GM19397 (cell line): ENCODE results near the gene SLC34A2.
"Not testable (repeated sequence)": the region's sequence is repeated elsewhere in the genome, so short reads cannot be mapped to it uniquely, and the experiment has no call there.

Experiments used
- ATAC-seq: cut with Tn5 transposase; IDR thresholded peaks from one replicate; pipeline ENCODE4 v1.9.1; 2021; ENCODE audit warnings: mild to moderate bottlenecking, moderate library complexity; ENCODE audit not compliant: unreplicated experiment

The SLC34A2 gene, protein sequence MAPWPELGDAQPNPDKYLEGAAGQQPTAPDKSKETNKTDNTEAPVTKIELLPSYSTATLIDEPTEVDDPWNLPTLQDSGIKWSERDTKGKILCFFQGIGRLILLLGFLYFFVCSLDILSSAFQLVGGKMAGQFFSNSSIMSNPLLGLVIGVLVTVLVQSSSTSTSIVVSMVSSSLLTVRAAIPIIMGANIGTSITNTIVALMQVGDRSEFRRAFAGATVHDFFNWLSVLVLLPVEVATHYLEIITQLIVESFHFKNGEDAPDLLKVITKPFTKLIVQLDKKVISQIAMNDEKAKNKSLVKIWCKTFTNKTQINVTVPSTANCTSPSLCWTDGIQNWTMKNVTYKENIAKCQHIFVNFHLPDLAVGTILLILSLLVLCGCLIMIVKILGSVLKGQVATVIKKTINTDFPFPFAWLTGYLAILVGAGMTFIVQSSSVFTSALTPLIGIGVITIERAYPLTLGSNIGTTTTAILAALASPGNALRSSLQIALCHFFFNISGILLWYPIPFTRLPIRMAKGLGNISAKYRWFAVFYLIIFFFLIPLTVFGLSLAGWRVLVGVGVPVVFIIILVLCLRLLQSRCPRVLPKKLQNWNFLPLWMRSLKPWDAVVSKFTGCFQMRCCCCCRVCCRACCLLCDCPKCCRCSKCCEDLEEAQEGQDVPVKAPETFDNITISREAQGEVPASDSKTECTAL

DNA sequence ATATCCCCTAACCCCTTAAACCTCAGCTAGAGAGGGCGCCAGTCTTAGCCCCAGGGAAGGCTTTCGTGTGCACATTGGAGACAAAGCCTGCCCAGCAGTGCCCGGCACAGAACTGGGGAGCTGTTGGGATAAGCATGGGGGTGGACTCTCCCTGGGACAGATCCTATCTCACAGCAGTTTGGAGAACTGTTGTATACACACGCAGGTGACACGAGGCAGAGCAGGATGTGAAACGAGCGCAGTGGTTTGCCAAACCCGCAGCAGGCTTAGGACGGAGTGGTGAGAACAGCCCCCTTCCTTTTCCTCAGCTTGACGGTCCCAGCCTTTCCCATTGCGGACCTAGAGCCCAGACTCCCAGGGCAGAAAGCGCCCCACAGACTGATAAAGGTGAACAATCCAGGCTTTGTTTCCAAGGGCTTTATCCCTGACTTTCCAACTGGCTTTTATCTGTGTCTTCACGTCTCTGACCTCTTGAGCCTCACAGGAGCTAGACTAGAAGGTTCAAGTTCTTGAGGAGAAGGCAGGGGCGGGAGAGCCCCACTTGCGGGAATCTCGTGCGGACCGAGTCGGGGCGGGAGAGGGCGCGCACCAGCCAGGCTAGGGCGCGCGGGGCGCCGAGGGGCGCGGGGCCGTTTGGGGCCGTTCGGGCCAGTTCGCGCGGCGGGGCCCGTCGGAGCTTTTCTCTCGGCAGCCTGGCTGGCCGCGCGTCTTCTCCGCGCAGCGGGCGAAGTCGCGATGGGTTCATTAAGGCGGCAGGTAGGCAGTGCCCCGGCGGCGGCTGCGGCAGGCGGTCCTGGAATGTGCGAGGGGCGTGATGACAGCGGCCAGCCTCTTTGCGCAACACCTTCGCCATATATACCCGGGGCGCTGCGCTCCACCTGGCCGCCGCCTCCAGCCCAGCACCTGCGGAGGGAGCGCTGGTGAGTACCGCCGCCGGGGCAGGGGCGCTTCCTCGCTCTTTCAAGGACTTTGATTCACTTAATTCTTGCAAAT, at the start of gene SLC34A2:
Gene SLC34A2 (plus strand): TSS at position 881 of the 993 bp plus-strand sequence. CDS start 6,650 bp downstream, outside the sequence.
- no peak for ATAC-seq

DNA sequence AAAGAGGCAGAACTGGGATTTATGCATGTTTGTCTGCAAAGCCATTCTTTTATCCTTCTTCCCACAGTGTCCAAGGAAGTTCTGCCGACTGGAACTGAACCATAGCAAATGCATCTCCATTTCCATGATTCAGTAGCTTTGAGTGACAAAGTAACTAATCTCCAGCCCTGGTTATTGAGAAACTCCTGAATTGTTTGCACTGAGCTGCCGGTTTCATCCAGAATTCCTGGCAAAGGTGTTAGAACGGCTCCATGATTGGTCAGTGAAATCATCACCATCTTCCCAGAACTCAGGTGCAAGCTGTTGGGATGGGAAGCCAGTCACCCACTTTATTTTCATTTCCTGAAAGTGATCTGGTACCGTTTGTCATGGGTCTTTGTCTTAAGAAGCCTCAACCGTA, 47.0 kb upstream of the SLC34A2 start:
- no peak for ATAC-seq

DNA sequence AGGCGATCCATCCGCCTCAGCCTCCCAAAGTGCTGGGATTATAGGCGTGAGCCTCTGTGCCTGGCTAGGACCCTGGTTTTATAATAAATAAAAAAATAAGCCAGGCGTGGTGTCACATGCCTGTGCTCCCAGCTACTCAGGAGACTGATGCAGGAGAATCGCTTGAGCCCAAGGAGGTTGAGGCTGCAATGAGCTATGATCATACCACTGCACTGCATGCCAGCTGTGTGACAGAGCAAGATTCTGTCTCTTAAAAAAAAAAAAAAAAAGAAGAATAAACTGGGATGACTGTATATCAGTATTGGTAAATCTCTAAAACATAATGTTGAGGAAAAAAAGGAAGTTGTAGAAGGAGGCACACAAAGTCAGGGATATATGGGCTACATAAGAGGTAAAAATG, 45.7 kb upstream of the SLC34A2 start:
- no peak for ATAC-seq

DNA sequence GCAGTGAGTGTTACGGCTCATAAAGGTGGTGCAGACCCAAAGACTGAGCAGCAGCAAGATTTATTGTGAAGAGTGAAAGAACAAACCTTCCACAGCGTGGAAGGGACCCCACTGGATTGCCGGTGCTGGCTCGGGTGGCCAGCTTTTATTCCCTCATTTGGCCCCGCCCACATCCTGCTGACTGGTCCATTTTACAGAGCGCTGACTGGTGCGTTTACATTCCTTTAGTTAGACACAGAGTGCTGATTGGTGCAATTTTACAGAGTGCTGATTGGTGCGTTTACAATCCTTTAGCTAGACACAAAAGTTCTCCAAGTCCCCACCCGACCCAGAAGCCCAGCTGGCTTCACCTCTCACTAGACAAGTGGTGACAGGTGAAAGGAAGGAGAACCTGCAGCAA, 42.0 kb upstream of the SLC34A2 start:
- not testable (repeated sequence) for ATAC-seq

DNA sequence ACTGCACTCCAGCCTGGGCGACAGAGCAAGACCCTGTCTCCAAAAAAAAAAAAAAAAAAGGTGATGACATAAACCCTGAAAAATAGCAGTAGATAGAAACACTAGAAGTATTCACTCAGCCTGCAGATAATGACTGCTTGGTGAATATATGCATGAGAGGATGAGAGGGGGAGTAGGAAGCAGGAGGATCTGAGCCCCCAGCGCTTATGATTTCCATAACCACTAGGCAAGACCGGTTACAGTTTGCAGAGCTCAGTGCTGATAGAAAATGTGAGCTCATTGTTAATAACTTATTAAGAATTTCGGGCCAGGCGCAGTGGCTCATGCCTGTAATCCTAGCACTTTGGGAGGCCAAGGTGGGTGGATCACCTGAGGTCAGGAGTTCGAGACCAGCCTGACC, 40.8 kb upstream of the SLC34A2 start:
- ATAC-seq = no peak

DNA sequence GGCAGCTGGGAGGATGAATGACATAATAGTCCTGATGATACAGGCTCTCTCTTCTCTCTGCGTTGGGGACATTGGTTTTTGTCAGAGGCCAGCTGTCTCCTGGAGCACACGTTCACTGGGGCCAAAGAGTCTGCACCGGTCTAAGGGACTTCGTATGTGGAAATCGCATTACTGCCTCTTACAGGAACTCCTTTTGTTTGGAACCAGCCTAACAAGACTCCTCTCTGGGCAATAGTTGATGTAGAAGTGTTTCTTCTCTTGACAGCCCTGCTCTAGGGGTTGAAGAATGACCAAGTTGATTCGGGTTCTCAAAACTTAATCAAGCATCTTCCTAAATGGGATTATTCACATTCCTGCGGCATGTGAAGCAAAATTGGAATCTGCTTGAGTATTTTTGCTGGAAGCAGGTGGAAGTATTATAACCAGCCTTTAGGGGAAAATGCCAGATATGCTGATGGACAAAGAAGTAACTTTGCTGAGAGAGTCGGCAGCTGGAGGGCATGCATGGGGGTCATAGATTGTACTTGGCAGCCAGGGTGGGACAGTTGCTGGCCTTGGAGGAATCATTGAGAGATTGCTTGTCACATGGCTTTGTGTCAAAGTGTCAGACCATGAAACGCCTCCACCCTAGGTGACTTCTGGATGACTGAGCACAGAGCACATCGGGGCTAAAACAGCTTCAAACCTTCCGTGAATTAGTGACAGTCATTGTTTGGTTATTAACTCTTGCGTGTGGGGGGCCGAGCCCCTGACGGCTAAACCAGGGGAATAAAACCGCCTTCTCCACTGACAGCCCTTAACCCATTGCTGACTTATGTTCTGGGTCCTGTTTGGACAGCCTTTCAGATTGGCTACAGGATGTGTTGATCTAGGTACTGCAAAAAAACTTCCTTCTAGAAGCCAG, 34.4 kb upstream of the SLC34A2 start:
- ATAC-seq = no peak

DNA sequence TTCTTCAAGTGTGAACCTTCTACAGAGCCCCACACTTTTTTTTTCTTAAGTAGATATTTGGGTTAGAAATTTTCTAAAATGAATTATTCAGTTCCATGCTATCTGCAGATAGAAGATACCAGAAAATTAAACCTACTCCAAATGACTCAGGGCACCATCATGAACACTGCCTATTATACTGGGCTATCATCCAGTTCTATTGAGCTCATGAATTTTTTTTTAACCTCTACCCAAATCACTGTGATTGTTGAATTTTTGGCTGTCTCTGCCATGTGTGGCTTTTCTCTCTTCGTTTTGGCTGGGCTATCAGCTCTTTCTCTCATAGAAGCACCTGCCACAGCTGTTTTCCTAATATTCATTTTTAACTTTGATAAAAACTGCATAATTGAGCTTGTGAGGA, 31.0 kb upstream of the SLC34A2 start:
- no peak for ATAC-seq

DNA sequence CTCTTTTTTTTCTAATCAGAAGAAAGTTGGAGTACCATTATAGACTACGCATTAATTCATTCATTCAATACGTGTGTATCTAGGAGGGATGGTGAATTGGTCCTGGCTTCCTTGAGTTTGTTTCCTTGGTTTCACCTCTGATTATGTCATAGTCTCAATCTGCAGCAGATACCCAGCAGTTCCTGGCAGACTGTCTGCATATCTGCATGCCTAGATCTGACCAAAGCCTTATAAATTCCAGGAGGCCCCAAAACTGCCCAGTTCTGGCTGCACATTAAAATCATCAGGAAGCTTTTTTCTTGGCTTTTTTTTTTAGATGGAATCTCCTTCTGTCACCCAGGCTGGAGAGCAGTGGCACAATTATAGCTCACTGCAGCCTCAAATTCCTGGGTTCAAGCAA, 27.2 kb upstream of the SLC34A2 start:
- no peak for ATAC-seq

DNA sequence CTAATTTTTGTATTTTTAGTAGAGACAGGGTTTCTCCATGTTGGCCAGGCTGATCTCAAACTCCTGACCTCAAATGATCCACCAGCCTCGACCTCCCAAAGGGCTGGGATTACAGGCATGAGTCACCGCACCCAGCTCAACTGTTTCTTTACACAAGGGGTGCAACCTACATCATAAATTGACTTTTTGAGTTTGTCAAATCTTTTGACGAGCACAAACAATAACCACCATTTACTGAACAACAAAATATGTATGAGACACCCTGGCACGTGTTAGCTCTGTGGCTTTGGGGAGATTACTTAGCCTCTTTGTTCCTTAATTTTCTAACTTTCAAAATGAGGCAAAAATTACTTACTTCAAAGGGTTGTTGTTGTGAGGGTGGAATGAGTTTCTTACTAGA, 23.5 kb upstream of the SLC34A2 start:
- no peak for ATAC-seq

DNA sequence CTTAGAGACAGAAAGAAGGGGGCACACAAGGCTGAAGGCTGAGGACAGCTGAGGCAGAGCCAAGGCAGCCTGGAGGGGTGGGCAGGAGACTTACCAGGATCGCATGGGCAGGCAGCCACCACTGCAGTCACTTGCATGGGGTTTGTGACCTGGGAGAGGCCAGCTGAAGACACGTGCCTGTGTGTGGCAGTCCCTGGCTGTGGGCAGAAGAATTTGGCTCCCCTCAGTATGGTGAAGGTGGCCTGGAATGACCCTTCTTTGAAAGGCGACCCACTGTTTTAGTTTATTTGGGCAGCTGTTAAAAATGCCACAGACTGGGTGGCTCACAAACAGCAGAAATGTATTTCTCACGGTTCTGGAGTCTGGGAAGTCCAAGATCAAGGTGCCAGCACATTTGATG, 22.1 kb upstream of the SLC34A2 start:
- ATAC-seq = no peak

DNA sequence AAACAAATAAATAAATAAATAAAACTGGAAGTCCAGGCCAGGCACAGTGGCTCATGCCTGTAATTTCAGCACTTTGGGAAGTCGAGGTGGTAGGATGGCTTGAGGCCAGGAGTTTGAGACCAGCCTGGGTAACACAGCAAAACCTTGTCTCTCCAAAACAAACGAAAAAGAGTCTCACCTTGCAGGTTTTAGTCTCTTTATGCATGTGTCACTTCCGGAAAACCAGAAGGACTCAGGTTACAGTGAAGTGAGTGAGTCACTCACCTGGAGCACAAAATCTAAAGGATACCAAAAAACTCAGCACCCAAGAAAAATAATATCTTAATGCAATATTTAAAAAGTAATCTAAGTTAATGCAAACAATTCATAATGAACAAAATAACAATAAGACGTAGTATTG, 20.1 kb upstream of the SLC34A2 start:
- ATAC-seq = no peak

DNA sequence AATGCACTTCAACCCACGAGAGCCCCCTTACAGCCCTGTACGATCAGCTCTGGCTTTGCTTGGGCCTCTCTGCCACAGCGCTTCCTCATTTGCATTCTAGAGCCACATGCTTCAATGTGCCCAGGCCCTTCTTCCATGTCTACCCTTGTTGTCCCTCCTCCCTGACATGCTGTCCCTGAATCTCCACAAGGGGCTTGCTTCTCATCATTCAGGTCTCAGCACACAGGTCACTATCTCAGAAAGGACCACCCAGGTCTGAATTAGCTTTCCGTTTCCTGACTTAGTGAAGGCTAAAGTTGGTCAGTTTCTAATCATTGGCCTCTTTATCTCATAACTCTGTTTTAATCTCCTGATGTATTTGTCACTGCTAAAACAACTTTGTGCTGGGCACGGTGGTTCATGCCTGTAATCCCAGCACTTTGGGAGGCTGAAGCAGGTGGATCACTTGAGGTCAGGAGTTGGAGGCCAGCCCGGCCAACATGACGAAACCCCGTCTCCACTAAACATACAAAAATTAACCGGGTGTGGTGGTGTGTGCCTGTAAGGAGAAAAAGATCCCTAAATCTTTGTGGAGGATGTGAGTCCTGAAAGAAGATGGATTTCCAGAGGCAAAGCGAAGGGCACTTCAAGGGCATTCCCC, 17.9 kb upstream of the SLC34A2 start:
- no peak for ATAC-seq

DNA sequence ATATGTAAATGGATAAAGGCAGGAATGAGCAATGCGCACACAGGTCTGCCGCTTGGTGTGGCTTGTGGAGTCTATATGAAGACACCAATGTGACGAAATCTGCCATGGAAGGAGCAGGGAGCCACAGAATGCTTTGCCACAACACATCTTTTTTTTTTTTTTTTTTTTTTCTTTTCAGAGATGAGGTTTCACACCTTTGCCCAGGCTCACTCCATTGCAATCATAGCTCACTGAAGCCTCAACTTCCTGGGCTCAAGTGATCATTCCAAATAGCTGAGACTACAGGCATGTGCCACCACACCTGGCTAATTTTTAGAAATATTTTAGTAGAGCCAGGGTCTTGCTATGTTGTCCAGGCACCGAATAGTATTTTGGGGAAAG, 17.4 kb upstream of the SLC34A2 start:
- no peak for ATAC-seq

DNA sequence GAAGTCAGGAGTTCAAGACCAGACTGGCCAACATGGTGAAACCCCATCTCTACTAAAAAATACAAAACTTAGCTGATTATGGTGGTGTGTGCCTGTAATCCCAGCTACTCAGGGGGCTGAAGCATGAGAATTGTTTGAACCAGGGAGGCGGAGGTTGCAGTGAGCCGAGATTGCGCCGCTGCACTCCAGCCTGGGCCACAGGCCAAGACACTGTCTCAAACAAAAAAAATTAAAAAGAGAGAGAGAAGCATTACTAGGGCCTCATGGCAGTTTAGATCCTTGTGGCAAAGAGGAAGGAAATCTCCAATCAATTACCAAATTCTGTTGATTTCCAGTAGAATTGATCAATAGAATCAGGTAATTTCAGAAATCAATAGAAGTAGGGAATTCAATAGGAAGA, 16.8 kb upstream of the SLC34A2 start:
- no peak for ATAC-seq

DNA sequence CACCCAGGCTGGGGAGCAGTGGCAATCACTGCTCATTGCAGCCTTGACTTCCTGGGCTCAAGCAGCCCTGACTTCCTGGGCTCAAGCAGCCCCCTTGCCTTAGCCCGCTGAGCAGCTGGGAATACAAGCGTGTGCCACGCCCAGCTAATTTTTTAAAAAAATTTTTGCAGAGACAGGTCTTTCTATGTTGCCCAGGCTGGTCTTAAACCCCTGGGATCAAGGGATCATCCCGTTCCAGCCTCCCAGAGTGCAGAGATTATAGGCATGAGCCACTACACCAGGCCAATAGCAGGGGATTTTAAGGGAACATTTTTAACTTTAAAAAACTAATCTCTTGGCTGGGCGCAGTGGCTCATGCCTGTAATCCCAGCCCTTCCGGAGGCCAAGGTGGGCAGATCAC, 5.3 kb upstream of the SLC34A2 start:
- ATAC-seq = no peak

DNA sequence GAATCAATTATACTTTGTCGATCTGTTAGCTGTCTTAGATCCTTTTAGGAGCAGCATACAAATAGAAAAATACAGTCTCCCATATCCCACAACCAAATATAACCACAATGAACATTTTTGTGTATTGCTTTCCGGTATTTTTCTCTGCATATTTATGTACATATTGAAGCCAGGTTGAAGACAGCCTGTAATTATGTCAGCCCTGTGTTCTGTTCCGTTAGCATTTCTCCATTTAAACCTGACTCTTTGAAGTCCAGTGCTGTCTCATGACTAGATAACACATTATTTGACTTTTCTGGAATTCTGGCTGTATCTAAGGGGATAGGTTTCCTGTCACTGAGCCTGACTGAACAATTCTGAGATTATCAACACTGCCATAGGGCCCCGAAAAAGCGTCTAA, 4.0 kb upstream of the SLC34A2 start:
- no peak for ATAC-seq

DNA sequence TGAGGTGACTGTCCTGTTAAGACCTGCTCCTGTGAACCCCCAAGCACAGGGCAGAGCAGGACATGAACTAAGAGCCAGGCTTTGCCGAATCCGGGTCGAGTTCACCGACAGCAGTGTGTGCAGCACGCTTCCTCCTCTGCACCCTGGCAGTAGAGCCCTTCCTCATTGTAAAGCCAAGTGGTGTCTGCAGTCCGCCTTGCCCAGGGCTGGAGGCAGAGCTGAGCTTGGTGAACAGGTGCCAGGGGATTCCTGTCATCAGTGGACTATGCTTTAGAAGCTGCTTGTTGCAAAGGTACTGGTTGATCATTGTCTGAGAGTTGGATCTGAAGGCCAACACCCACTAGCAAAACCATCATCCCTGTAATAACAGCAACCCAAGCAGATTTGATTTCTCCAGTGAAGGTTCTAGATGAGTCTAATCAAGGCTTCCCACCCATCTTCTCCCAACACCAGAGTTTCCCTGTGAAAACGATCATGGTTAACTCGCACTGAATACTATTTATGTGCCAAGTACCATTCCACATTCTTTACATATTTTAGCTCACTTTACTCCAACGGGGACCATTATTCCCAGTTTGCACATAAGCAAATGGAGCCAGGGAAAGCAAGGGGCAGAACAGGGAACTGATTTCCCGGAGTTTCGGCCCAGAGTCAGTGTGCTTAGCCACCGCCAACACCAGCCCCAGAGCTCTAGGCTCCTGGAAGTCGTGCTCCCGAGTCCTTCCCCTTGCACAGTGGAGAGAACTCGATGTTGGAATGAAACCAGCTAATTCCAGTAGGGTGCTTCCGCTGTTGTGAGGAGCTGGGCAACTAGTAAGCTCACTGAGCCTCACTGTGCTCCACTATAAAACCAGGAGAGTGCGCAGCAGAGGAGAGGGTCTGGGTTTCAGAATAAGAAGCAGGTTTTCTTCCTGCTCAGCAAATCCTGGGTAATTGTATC, 1.4 kb upstream of the SLC34A2 start:
- ATAC-seq = no peak

DNA sequence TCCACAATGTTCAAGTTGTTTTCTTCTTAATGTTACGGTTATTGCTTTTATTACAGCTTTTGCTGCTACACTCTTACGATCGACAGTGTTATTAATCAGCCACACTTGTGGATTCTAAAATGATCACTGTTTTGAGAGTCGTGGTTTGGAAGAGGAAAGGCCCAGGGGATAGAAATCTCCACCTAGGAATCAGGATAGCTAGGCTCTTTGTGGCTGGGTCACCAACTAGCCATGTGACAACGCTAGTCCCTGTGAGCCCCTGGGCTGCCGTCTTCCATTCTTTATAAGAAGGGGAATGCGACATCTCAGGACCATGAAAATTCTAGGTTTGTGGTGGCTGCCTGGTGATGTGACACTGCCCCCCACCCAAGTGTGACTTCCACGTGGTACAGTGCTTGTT, 380 bp downstream of the SLC34A2 start:
- no peak for ATAC-seq

DNA sequence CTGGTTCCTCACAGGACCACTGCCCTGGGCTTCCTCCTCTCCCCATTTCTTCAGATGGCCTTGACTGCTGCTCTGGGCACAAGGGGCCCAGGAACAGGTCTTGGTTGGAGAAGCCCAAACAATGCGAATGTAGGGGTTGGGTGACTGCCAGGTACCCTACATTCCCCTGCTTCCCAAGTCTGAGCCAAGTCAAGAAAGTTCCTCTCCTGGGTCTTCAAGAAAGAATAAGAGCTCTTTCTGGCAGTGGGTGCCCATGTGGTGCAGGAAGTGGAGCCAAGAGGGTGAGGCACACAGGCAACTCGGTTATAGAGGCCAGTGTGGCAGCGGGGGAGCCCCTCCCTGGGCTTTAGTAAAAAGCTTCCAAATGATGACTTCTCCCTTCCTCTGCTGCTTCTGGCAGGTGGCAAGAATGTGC, 2.7 kb downstream of the SLC34A2 start:
- ATAC-seq = no peak
